PC-9 (cell line): ENCODE results near the gene RAB43. TPM values are rescaled to one million over a fixed set of nuclear protein-coding genes. Genes with fewer than 3 reads are reported as not detected.

ENCODE experiments used
- BruUV-seq: library from RNA; stranded (reverse); fragments of 400-500 nt; replicated peaks from 2 replicates; lab custom pipeline; 2021; lab: Mats Ljungman, UMichigan
- CTCF ChIA-PET: fragments of 300-600 bp; sonication (Branson Sonifier 250); formaldehyde crosslinking; loops from one replicate; lab custom pipeline; 2022; ENCODE audit warnings: antibody characterized with exemption; lab: Charles Lee
- POLR2A ChIA-PET: fragments of 300-600 bp; sonication (Branson Sonifier 250); formaldehyde crosslinking; loops from one replicate; lab custom pipeline; 2022; ENCODE audit warnings: antibody characterized with exemption; ENCODE audit not compliant: unreplicated experiment; lab: Charles Lee
- DNase-seq, 2 experiments: peaks; one replicate each; pipeline versions ENCODE4 v3.0.0 to v3.0.0-alpha.2; 2015 to 2022; ENCODE audit warnings: mixed read lengths in 1 of 2
- H2AFZ ChIP-seq: fragments of 200-600 bp; sonication (generic); 2 replicates; pipeline ENCODE4 v1.8.1; 2017; ENCODE audit warnings: antibody characterized with exemption
- H3F3A ChIP-seq: fragments of 200-600 bp; sonication (generic); 2 replicates; pipeline ENCODE4 v1.8.1; 2017; ENCODE audit warnings: antibody characterized with exemption, mild to moderate bottlenecking, low read depth; ENCODE audit not compliant: insufficient read depth
- H3K27ac ChIP-seq: fragments of 200-600 bp; sonication (generic); 2 replicates; pipeline ENCODE4 v1.6.1; 2016; ENCODE audit warnings: mixed run types
- H3K27me3 ChIP-seq: fragments of 200-600 bp; sonication (generic); 2 replicates; pipeline ENCODE4 v1.6.1; 2016; ENCODE audit warnings: low read depth, mixed run types; ENCODE audit not compliant: insufficient read depth
- H3K36me3 ChIP-seq: fragments of 200-600 bp; sonication (generic); 2 replicates; pipeline ENCODE4 v1.6.1; 2016; ENCODE audit warnings: low read depth, mixed run types
- H3K4me1 ChIP-seq: fragments of 200-600 bp; sonication (generic); replicated peaks from 2 replicates; pipeline ENCODE4 v1.6.1; 2016; ENCODE audit warnings: mixed run types; ENCODE audit not compliant: insufficient read depth
- H3K4me2 ChIP-seq: fragments of 200-600 bp; sonication (generic); 2 replicates; pipeline ENCODE4 v1.6.1; 2017; ENCODE audit warnings: mixed run types
- H3K4me3 ChIP-seq: fragments of 200-600 bp; sonication (generic); 2 replicates; pipeline ENCODE4 v1.6.1; 2016; ENCODE audit warnings: mixed run types
- H3K79me2 ChIP-seq: fragments of 200-600 bp; sonication (generic); 2 replicates; pipeline ENCODE4 v1.6.1; 2017; ENCODE audit warnings: low read depth, mixed run types
- H3K9me2 ChIP-seq: fragments of 200-600 bp; sonication (generic); 2 replicates; pipeline ENCODE4 v1.8.1; 2017; ENCODE audit warnings: mild to moderate bottlenecking; ENCODE audit not compliant: insufficient read depth
- H3K9me3 ChIP-seq: fragments of 200-600 bp; sonication (generic); 2 replicates; pipeline ENCODE4 v1.8.1; 2016; ENCODE audit warnings: low read depth; ENCODE audit not compliant: insufficient read depth
- H4K20me1 ChIP-seq: fragments of 200-600 bp; sonication (generic); 2 replicates; pipeline ENCODE4 v1.8.1; 2017; ENCODE audit not compliant: insufficient read depth
- EZH2 ChIP-seq: fragments of 200-600 bp; sonication (generic); IDR thresholded peaks from 2 replicates; pipeline ENCODE4 v1.8.0; 2017; ENCODE audit warnings: antibody characterized with exemption, low read depth
- intact Hi-C: fragments of 100-400 bp; cut with micrococcal nuclease; formaldehyde crosslinking; loops from one replicate; pipeline ENCODE4 v1.10.0; 2022; ENCODE audit not compliant: unreplicated experiment
- total RNA-seq: library from RNA; stranded (reverse); gene quantifications from 2 replicates; pipeline ENCODE4 v1.2.3, GENCODE V29; 2021
- TF ChIP-seq, protein P1 (sequence below): fragments of 200-600 bp; sonication (generic); conservative IDR thresholded peaks from 2 replicates; pipeline ENCODE4 v1.6.1; 2017; ENCODE audit warnings: mixed run types, antibody characterized with exemption, mild to moderate bottlenecking, moderate library complexity

Gene RAB43
- total RNA-seq, 1 experiment from 2014 or later: 39.5 TPM

DNA sequence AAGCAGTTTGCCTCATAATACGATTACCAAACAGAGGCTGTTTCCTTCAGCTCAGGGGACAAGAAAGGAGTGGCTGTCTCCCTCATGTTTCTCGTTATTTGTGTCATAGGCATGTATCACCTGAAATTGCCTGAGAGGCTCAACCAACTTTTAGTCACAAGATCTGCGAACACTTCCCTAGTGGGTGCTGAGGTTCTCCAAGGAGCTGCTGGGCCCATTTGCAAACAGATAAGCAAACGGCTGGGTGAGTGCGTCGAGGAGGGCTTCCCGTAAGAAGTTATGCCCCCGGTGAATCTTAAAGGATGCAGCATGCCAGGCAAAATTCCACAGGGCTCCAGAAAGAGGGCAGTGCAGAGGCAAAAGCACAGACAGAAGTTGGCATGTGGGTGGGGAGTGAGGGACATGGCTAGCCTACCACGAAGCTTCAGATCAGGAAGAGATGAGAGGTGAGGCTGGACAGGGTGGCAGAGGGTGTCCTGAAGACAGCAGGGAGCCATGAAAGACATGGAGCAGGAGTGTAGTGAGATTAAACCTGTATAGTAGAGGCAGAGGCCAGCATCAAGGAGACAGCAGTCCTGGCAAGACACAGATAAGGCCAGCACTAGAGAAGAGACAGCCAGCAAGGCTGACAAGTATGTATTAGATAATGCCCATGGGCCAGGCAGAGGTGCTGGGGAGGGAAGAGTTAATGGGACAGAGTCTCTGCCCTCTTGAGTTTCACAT is 65.0 kb downstream of the RAB43 start:
- H3K4me3 ChIP-seq: no peak overlapping the region
- ChIA-PET POLR2A (no interaction called here), CTCF (no interaction called here)
- H3K4me2 ChIP-seq: no peak overlapping the region
- no peaks in the 10 kb centered on the region for H3K9me2 ChIP-seq
- H3K36me3 ChIP-seq: no peaks in the 10 kb centered on the region
- no peaks in the 10 kb centered on the region for H3K9me3 ChIP-seq
- H4K20me1 ChIP-seq: no peaks in the 10 kb centered on the region
- H3K27me3 ChIP-seq: no peaks in the 10 kb centered on the region
- H3F3A ChIP-seq: no peaks in the 10 kb centered on the region
- H3K27ac ChIP-seq: no peak overlapping the region
- intact Hi-C loops: loop anchor here (5.0 to 10.0 kb wide), 3 partner anchors 66 to 1382 kb away; partner anchors contain the start of genes ABTB1 and RAB43
- no peaks in the 10 kb centered on the region for H3K79me2 ChIP-seq
- no peaks in the 10 kb centered on the region; the same call in 1 of the 2 replicates for H3K4me1 ChIP-seq
- no peak for DNase-seq
- H2AFZ ChIP-seq: no peak overlapping the region
- no TSS peak for BruUV-seq
- TF ChIP-seq EZH2: no peak
- TF ChIP-seq, protein P1, sequence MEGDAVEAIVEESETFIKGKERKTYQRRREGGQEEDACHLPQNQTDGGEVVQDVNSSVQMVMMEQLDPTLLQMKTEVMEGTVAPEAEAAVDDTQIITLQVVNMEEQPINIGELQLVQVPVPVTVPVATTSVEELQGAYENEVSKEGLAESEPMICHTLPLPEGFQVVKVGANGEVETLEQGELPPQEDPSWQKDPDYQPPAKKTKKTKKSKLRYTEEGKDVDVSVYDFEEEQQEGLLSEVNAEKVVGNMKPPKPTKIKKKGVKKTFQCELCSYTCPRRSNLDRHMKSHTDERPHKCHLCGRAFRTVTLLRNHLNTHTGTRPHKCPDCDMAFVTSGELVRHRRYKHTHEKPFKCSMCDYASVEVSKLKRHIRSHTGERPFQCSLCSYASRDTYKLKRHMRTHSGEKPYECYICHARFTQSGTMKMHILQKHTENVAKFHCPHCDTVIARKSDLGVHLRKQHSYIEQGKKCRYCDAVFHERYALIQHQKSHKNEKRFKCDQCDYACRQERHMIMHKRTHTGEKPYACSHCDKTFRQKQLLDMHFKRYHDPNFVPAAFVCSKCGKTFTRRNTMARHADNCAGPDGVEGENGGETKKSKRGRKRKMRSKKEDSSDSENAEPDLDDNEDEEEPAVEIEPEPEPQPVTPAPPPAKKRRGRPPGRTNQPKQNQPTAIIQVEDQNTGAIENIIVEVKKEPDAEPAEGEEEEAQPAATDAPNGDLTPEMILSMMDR: no peak; the same call in 1 of the 2 replicates

DNA sequence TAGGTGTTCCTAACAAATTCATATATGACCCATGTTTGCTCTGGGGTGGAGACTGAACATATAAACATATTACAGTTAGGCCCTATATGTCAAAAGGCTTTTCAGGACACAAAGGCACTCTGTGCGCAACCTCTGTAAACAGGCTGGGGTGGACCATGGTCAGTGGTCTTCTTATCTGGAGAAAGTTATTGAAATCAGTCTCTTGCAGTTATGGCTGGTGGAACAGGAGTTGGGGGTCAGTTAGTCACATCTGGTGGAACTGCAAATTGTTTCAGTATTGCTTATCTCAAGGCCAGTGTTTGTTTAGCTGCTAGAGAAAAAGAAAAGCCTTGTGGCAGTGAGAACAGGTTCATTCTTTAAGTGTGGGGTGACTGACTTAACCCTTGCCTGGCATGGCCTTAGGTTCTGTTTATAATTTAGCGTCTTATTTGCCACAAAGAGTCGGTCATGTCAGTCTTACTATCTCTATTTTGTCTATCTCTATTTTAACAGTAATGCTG is 66.9 kb downstream of the RAB43 start:
- H3K36me3 ChIP-seq: no peaks in the 10 kb centered on the region
- no peaks in the 10 kb centered on the region for H3K27me3 ChIP-seq
- BruUV-seq: no TSS peak
- no peak overlapping the region for H2AFZ ChIP-seq
- ChIA-PET POLR2A (no interaction called here), CTCF (interaction anchor here (1.4 to 2.5 kb wide), 3 partner anchors 10 to 191 kb away, joined by 4 to 26 read pairs (median 9); no protein-coding TSS in a partner anchor)
- no peaks in the 10 kb centered on the region for H4K20me1 ChIP-seq
- no peak overlapping the region for H3K27ac ChIP-seq
- no peaks in the 10 kb centered on the region for H3F3A ChIP-seq
- no peaks in the 10 kb centered on the region for H3K9me3 ChIP-seq
- TF ChIP-seq EZH2: no peak
- TF ChIP-seq, protein P1: no peak
- intact Hi-C loops: loop anchor here (5.0 to 10.0 kb wide), 3 partner anchors 68 to 1380 kb away; partner anchors contain the start of genes ABTB1 and RAB43
- no peaks in the 10 kb centered on the region for H3K79me2 ChIP-seq
- H3K9me2 ChIP-seq: no peaks in the 10 kb centered on the region
- no peak for DNase-seq
- no peak overlapping the region for H3K4me3 ChIP-seq
- no peaks in the 10 kb centered on the region; the same call in 1 of the 2 replicates for H3K4me1 ChIP-seq
- H3K4me2 ChIP-seq: no peak overlapping the region

DNA sequence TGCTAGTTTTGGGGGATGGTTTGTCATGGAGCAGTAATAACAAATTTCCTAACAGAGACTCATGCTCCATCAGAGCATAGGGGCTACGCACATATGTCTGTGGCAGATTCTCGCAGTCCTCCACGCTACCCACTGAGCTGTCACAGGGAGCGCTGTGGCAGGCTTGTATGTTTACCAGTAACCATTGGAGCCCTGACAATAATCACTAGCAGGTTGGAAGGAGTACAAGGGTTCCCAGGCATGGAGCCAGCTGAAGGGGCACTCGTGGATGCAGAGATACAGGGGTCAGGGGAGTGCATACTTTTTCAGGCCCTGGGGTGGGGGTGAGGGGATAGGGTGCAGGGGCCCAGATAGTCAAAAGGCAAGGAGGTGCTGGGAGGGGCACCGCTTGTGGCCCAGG is 68.9 kb downstream of the RAB43 start:
- TF ChIP-seq, protein P1: no peak
- no peak for TF ChIP-seq EZH2
- no peak for DNase-seq

More for the DNA sequence above, 68.9 kb downstream of the RAB43 start:
- ChIA-PET POLR2A (no interaction called here), CTCF (interaction anchor here (0.6 to 2.5 kb wide), 6 partner anchors 26 to 376 kb away, joined by 4 to 11 read pairs (median 8); no protein-coding TSS in a partner anchor)
- Histone ChIP-seq H3K9me2 (no peaks in the 10 kb centered on the region), H3K4me3 (no peak overlapping the region), H3K4me2 (no peak overlapping the region), H3K79me2 (no peaks in the 10 kb centered on the region), H3K27me3 (peaks cover 9% of the 10 kb centered on the region), H3F3A (no peaks in the 10 kb centered on the region), H4K20me1 (no peaks in the 10 kb centered on the region), H3K36me3 (no peaks in the 10 kb centered on the region), H3K4me1 (no peaks in the 10 kb centered on the region; the same call in 1 of the 2 replicates), H3K27ac (no peak overlapping the region), H3K9me3 (no peaks in the 10 kb centered on the region), H2AFZ (no peak overlapping the region)
- no TSS peak for BruUV-seq
- intact Hi-C loops: loop anchor here (1.0 to 10.0 kb wide), 5 partner anchors 48 to 1378 kb away; partner anchors contain the start of genes ABTB1 and COPG1
